ENCODE data around the gene LRG1. TPM values are rescaled to one million over a fixed set of nuclear protein-coding genes. Genes with fewer than 3 reads are reported as not detected.

The LRG1 gene
- polyA plus RNA-seq, 1 experiment: 0.05 TPM

DNA sequence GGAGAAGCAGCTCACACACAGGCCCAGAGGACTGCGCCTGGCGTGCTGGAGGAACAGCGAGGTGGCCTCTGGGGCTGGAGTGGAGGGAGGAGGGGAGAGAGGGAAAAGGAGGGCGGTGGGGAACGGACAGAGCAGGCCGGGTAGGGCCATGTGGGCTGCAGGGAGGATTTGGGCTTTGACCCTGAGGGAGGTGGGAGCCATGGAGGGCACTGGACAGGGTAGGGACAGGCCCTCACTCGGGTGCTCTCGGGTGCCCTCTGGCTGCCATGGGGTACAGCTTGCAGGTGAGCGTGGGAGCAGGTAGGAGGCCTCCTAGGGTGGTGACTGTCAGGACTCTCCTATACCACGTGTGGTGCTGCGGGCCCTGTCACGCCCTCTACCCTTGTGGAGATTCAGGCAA, 44.4 kb downstream of the LRG1 start:
- ChIA-PET POLR2A (interaction anchor here (1.0 kb wide), 1 partner anchor 14 kb away, joined by 3 read pairs; no protein-coding TSS in a partner anchor), CTCF (no interaction called here)
- H3K9me3 ChIP-seq (ENCODE audit: control insufficient read depth, insufficient read depth, low read length): no peaks in the 10 kb centered on the region; the same call in 1 of the 2 replicates
- H3K27ac ChIP-seq (ENCODE audit: low read depth, low read length): no peak overlapping the region
- H3K27me3 ChIP-seq (ENCODE audit: control insufficient read depth, insufficient read depth, low read length): no peaks in the 10 kb centered on the region
- TF ChIP-seq, protein P1, sequence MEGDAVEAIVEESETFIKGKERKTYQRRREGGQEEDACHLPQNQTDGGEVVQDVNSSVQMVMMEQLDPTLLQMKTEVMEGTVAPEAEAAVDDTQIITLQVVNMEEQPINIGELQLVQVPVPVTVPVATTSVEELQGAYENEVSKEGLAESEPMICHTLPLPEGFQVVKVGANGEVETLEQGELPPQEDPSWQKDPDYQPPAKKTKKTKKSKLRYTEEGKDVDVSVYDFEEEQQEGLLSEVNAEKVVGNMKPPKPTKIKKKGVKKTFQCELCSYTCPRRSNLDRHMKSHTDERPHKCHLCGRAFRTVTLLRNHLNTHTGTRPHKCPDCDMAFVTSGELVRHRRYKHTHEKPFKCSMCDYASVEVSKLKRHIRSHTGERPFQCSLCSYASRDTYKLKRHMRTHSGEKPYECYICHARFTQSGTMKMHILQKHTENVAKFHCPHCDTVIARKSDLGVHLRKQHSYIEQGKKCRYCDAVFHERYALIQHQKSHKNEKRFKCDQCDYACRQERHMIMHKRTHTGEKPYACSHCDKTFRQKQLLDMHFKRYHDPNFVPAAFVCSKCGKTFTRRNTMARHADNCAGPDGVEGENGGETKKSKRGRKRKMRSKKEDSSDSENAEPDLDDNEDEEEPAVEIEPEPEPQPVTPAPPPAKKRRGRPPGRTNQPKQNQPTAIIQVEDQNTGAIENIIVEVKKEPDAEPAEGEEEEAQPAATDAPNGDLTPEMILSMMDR (IDR thresholded peaks at IDR 0.05; ENCODE audit: low read depth, low read length): no peak
- DNase-seq (ENCODE audit: low read depth, low spot score): no peak
- H3K4me3 ChIP-seq (ENCODE audit: low read depth, low read length): no peak overlapping the region

GRCh38 chr19:4494691-4495064, 45.2 kb downstream of the LRG1 start:
- no peak overlapping the region for H3K27ac ChIP-seq (ENCODE audit: low read depth, low read length)
- TF ChIP-seq, protein P1 (IDR thresholded peaks at IDR 0.05; ENCODE audit: low read depth, low read length): no peak
- no peak overlapping the region for H3K4me3 ChIP-seq (ENCODE audit: low read depth, low read length)
- H3K9me3 ChIP-seq (ENCODE audit: control insufficient read depth, insufficient read depth, low read length): no peaks in the 10 kb centered on the region; the same call in 1 of the 2 replicates
- H3K27me3 ChIP-seq (ENCODE audit: control insufficient read depth, insufficient read depth, low read length): no peaks in the 10 kb centered on the region
- ChIA-PET CTCF (interaction anchor here (0.6 kb wide), 1 partner anchor 17 kb away, joined by 3 read pairs; no protein-coding TSS in a partner anchor), POLR2A (interaction anchor here (0.8 to 1.0 kb wide), 2 partner anchors 9 to 13 kb away, joined by 3 to 4 read pairs; no protein-coding TSS in a partner anchor)
- no peak for DNase-seq (ENCODE audit: low read depth, low spot score)

- no peak for DNase-seq (ENCODE audit: low read depth, low spot score)
- TF ChIP-seq, protein P1 (IDR thresholded peaks at IDR 0.05; ENCODE audit: low read depth, low read length): no peak
- Histone ChIP-seq H3K9me3 (ENCODE audit: control insufficient read depth, insufficient read depth, low read length) (no peaks in the 10 kb centered on the region; the same call in 1 of the 2 replicates), H3K4me3 (ENCODE audit: low read depth, low read length) (no peak overlapping the region), H3K27ac (ENCODE audit: low read depth, low read length) (no peak overlapping the region), H3K27me3 (ENCODE audit: control insufficient read depth, insufficient read depth, low read length) (no peaks in the 10 kb centered on the region)
- ChIA-PET CTCF (no interaction called here), POLR2A (interaction anchor here (0.8 kb wide), 1 partner anchor 10 kb away, joined by 4 read pairs; no protein-coding TSS in a partner anchor)
Observed at GRCh38 chr19:4493929-4494690, 45.7 kb downstream of the LRG1 start.

GRCh38 chr19:4493104-4493928, 46.5 kb downstream of the LRG1 start:
- ChIA-PET POLR2A (no interaction called here), CTCF (no interaction called here)
- TF ChIP-seq, protein P1 (IDR thresholded peaks at IDR 0.05; ENCODE audit: low read depth, low read length): no peak
- H3K27ac ChIP-seq (ENCODE audit: low read depth, low read length): no peak overlapping the region
- H3K4me3 ChIP-seq (ENCODE audit: low read depth, low read length): no peak overlapping the region
- DNase-seq (ENCODE audit: low read depth, low spot score): no peak
- H3K27me3 ChIP-seq (ENCODE audit: control insufficient read depth, insufficient read depth, low read length): no peaks in the 10 kb centered on the region
- H3K9me3 ChIP-seq (ENCODE audit: control insufficient read depth, insufficient read depth, low read length): no peaks in the 10 kb centered on the region; the same call in 1 of the 2 replicates
